Measurements from ENCODE around the gene TRIM50. TPM values are rescaled to one million over a fixed set of nuclear protein-coding genes. Genes with fewer than 3 reads are reported as not detected.

The TRIM50 gene
- total and polyA plus RNA-seq, 2 experiments from 2014 or later = 0.10 TPM; not detected in 1

GRCh38 chr7:73373741-73374140 is 45.9 kb upstream of the TRIM50 start:
- Histone ChIP-seq H3K9me2 (ENCODE audit: insufficient read depth) (no peaks in the 10 kb centered on the region), H3F3A (replicated peaks; ENCODE audit: low read depth) (no peaks in the 10 kb centered on the region), H2AFZ (no peak overlapping the region), H4K20me1 (replicated peaks; ENCODE audit: insufficient read depth) (no peaks in the 10 kb centered on the region), H3K4me2 (no peak overlapping the region), H3K4me1 (ENCODE audit: insufficient read depth) (no peaks in the 10 kb centered on the region), H3K36me3 (ENCODE audit: insufficient read depth) (no peaks in the 10 kb centered on the region), H3K79me2 (replicated peaks; ENCODE audit: insufficient read depth) (no peaks in the 10 kb centered on the region), H3K27me3 (ENCODE audit: insufficient read depth) (peaks cover 23% of the 10 kb centered on the region), H3K4me3 (no peak overlapping the region), H3K27ac (ENCODE audit: low read depth) (no peak overlapping the region)
- Mint-ChIP-seq H3K9me3 (no peaks in the 10 kb centered on the region), H3K36me3 (ENCODE audit: low read depth) (no peaks in the 10 kb centered on the region), H3K4me3 (no peak overlapping the region), H3K27me3 (ENCODE audit: insufficient read depth, low read depth, poor library complexity) (peaks cover 22% of the 10 kb centered on the region), H3K4me1 (no peaks in the 10 kb centered on the region), H3K27ac (no peak overlapping the region)
- DNase-seq (ENCODE audit: low spot score) = no peak
- TF ChIP-seq EZH2phosphoT487 (IDR thresholded peaks at IDR 0.05; ENCODE audit: unreplicated experiment) (no peak), ZNF331 (CRISPR knock-in tag; IDR thresholded peaks at IDR 0.05; ENCODE audit: low read depth) (no peak), EZH2 (IDR thresholded peaks at IDR 0.05; ENCODE audit: low read depth, unreplicated experiment) (no peak), NANOG (IDR thresholded peaks at IDR 0.05; ENCODE audit: borderline replicate concordance) (no peak), ZNF114 (CRISPR knock-in tag; IDR thresholded peaks at IDR 0.05) (no peak), POLR2AphosphoS5 (IDR thresholded peaks at IDR 0.05; ENCODE audit: low read depth) (no peak), ZNF462 (CRISPR knock-in tag; IDR thresholded peaks at IDR 0.05) (no peak)
- ATAC-seq = no peak

- Histone ChIP-seq H3K79me2 (replicated peaks; ENCODE audit: insufficient read depth) (no peaks in the 10 kb centered on the region), H3K9me2 (ENCODE audit: insufficient read depth) (no peaks in the 10 kb centered on the region), H3F3A (replicated peaks; ENCODE audit: low read depth) (no peaks in the 10 kb centered on the region), H4K20me1 (replicated peaks; ENCODE audit: insufficient read depth) (no peaks in the 10 kb centered on the region), H3K4me1 (ENCODE audit: insufficient read depth) (no peaks in the 10 kb centered on the region), H3K4me2 (no peak overlapping the region), H3K36me3 (ENCODE audit: insufficient read depth) (no peaks in the 10 kb centered on the region), H3K4me3 (no peak overlapping the region), H3K27ac (ENCODE audit: low read depth) (no peak overlapping the region), H2AFZ (no peak overlapping the region), H3K27me3 (ENCODE audit: insufficient read depth) (no peaks in the 10 kb centered on the region)
- H3K27me3 Mint-ChIP-seq (ENCODE audit: insufficient read depth, low read depth, poor library complexity) = peaks cover 20% of the 10 kb centered on the region
- H3K4me1 Mint-ChIP-seq = peaks cover 2% of the 10 kb centered on the region; the same call in 1 of the 3 replicates
- no peaks in the 10 kb centered on the region for H3K36me3 Mint-ChIP-seq (ENCODE audit: low read depth)
- ATAC-seq (no peak), DNase-seq (ENCODE audit: low spot score) (no peak)
- no peak overlapping the region for H3K27ac Mint-ChIP-seq
- H3K9me3 Mint-ChIP-seq = no peaks in the 10 kb centered on the region
- TF ChIP-seq EZH2phosphoT487 (IDR thresholded peaks at IDR 0.05; ENCODE audit: unreplicated experiment) = no peak
- no peak for TF ChIP-seq STAT1 (IDR thresholded peaks at IDR 0.05; ENCODE audit: unreplicated experiment)
- no peak for TF ChIP-seq JUNB (IDR thresholded peaks at IDR 0.05; ENCODE audit: unreplicated experiment)
- no peak overlapping the region for H3K4me3 Mint-ChIP-seq
Observed at GRCh38 chr7:73369622-73370021, 41.7 kb upstream of the TRIM50 start.

Data from GM23338 (cell line).